Suprapubic skin (tissue), 3 donors: ENCODE data around the gene HIF3A.

Experiments
- POLR2A ChIP-seq, 2 donors: fragments of 450-650 bp; IDR thresholded peaks; one replicate each; pipeline ENCODE4 v1.6.1; 2017; ENCODE audit warnings: antibody characterized with exemption in 2 of 2, mild to moderate bottlenecking in 2 of 2, moderate library complexity in 2 of 2
- TF ChIP-seq, protein P1 (sequence below), 2 donors: fragments of 200-600 bp in 1 of 2; fragments of 450-650 bp in 1 of 2; sonication (generic) in 1 of 2; IDR thresholded peaks; one replicate each; pipeline ENCODE4 v1.5.1; 2016 to 2019; ENCODE audit warnings: antibody characterized with exemption in 2 of 2, mild to moderate bottlenecking in 1 of 2, moderate library complexity in 1 of 2

- no peak for TF ChIP-seq POLR2A (IDR thresholded peaks at IDR 0.05)
- TF ChIP-seq, protein P1, sequence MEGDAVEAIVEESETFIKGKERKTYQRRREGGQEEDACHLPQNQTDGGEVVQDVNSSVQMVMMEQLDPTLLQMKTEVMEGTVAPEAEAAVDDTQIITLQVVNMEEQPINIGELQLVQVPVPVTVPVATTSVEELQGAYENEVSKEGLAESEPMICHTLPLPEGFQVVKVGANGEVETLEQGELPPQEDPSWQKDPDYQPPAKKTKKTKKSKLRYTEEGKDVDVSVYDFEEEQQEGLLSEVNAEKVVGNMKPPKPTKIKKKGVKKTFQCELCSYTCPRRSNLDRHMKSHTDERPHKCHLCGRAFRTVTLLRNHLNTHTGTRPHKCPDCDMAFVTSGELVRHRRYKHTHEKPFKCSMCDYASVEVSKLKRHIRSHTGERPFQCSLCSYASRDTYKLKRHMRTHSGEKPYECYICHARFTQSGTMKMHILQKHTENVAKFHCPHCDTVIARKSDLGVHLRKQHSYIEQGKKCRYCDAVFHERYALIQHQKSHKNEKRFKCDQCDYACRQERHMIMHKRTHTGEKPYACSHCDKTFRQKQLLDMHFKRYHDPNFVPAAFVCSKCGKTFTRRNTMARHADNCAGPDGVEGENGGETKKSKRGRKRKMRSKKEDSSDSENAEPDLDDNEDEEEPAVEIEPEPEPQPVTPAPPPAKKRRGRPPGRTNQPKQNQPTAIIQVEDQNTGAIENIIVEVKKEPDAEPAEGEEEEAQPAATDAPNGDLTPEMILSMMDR (IDR thresholded peaks at IDR 0.05) = no peak
Measured at GRCh38 chr19:46347985-46348384, 51.1 kb downstream of the HIF3A start.
